ENCODE data around the gene KIF21A. TPM values are rescaled to one million over a fixed set of nuclear protein-coding genes. Genes with fewer than 3 reads are reported as not detected.

The KIF21A gene
- total RNA-seq, 4 donors from 2014 or later: 32.2 to 52.6 (median 44.0) TPM

- intact Hi-C loops (cut with DNase I; ENCODE audit: low total_unique reads): no loop called here
- WGBS, 2 donors: 92 to 93% methylated on average over 1 of the region's 1 CpG
- H3K4me3 ChIP-seq (ENCODE audit: low read depth, poor library complexity, severe bottlenecking): no peak overlapping the region
- no peak for DNase-seq (ENCODE audit: low spot score in 2 of 2)
- TF ChIP-seq CTCF (IDR thresholded peaks at IDR 0.05): no peak
- no peak for TF ChIP-seq POLR2A (IDR thresholded peaks at IDR 0.05)
Observed at GRCh38 chr12:39327510-39327909, 115.4 kb downstream of the KIF21A start.

- intact Hi-C loops (cut with DNase I; ENCODE audit: low total_unique reads): no loop called here
- no peak overlapping the region for H3K4me3 ChIP-seq (ENCODE audit: low read depth, poor library complexity, severe bottlenecking)
- WGBS, 2 donors: 91 to 96% methylated on average over 3 of the region's 3 CpGs
- TF ChIP-seq POLR2A (IDR thresholded peaks at IDR 0.05): no peak
- DNase-seq (ENCODE audit: low spot score in 2 of 2): no peak
Observed at GRCh38 chr12:39319180-39319579, 123.7 kb downstream of the KIF21A start.

GRCh38 chr12:39314547-39314946 is 128.4 kb downstream of the KIF21A start:
- no peak for DNase-seq (ENCODE audit: low spot score in 2 of 2)
- intact Hi-C loops (cut with DNase I; ENCODE audit: low total_unique reads): no loop called here
- no peak overlapping the region for H3K4me3 ChIP-seq (ENCODE audit: low read depth, poor library complexity, severe bottlenecking)
- no peak for TF ChIP-seq POLR2A (IDR thresholded peaks at IDR 0.05)

- TF ChIP-seq CTCF (IDR thresholded peaks at IDR 0.05) (no peak), POLR2A (IDR thresholded peaks at IDR 0.05) (no peak)
- 83 to 91% methylated on average over 4 of the region's 4 CpGs for WGBS, 2 donors
- DNase-seq (ENCODE audit: low spot score in 2 of 2): no peak
- no peak overlapping the region for H3K4me3 ChIP-seq (ENCODE audit: low read depth, poor library complexity, severe bottlenecking)
- intact Hi-C loops (cut with DNase I; ENCODE audit: low total_unique reads): no loop called here
Observed at GRCh38 chr12:39309516-39309915, 133.4 kb downstream of the KIF21A start.

- intact Hi-C loops (cut with DNase I; ENCODE audit: low total_unique reads): no loop called here
- no peak overlapping the region for H3K4me3 ChIP-seq (ENCODE audit: low read depth, poor library complexity, severe bottlenecking)
- no peak for TF ChIP-seq CTCF (IDR thresholded peaks at IDR 0.05)
- no peak for DNase-seq (ENCODE audit: low spot score in 2 of 2)
Observed at GRCh38 chr12:39301422-39301821, 141.5 kb downstream of the KIF21A start.

GRCh38 chr12:39300799-39301198 is 142.1 kb downstream of the KIF21A start:
- H3K4me3 ChIP-seq (ENCODE audit: low read depth, poor library complexity, severe bottlenecking): no peak overlapping the region
- intact Hi-C loops (cut with DNase I; ENCODE audit: low total_unique reads): no loop called here
- WGBS, 2 donors: 74 to 80% methylated on average over 2 of the region's 2 CpGs
- TF ChIP-seq POLR2A (IDR thresholded peaks at IDR 0.05) (no peak), CTCF (IDR thresholded peaks at IDR 0.05) (no peak)
- no peak for DNase-seq (ENCODE audit: low spot score in 2 of 2)

- no peak for TF ChIP-seq CTCF (IDR thresholded peaks at IDR 0.05)
- TF ChIP-seq POLR2A (IDR thresholded peaks at IDR 0.05): no peak
- no peak for DNase-seq (ENCODE audit: low spot score in 2 of 2)
- intact Hi-C loops (cut with DNase I; ENCODE audit: low total_unique reads): no loop called here
- H3K4me3 ChIP-seq (ENCODE audit: low read depth, poor library complexity, severe bottlenecking): no peak overlapping the region
- WGBS, 2 donors: 57 to 76% methylated on average over 1 of the region's 1 CpG
Observed at GRCh38 chr12:39297891-39298290, 145.0 kb downstream of the KIF21A start.

Data from lower leg skin (tissue), 4 donors.